Coronary artery (tissue), 2 donors: ENCODE measurements around the gene CD320.

ENCODE experiments used
- DNase-seq: peaks from one replicate; pipeline ENCODE4 v3.0.0-alpha.2; 2017; ENCODE audit warnings: low spot score
- H3K27ac ChIP-seq, 2 donors: fragments of 200-600 bp; sonication (generic); one replicate each; pipeline ENCODE4 v1.5.1; 2016 to 2019
- H3K4me3 ChIP-seq: fragments of 200-600 bp; sonication (generic); 2 replicates; pipeline ENCODE4 v1.5.1; 2016; ENCODE audit warnings: mild to moderate bottlenecking, moderate library complexity
- CTCF ChIP-seq: fragments of 200-600 bp; sonication (generic); IDR thresholded peaks from one replicate; pipeline ENCODE4 v1.5.1; 2019; ENCODE audit warnings: antibody characterized with exemption

Gene CD320

GRCh38 chr19:8261881-8262280 is 46.3 kb downstream of the CD320 start:
- H3K4me3 ChIP-seq = no peak overlapping the region
- TF ChIP-seq CTCF = no peak
- no peak overlapping the region for H3K27ac ChIP-seq
- DNase-seq = no peak

- no peak overlapping the region for H3K4me3 ChIP-seq
- DNase-seq = no peak
- no peak for TF ChIP-seq CTCF
- no peak overlapping the region for H3K27ac ChIP-seq
Observed at GRCh38 chr19:8261347-8261746, 46.8 kb downstream of the CD320 start.

- TF ChIP-seq CTCF = no peak
- Histone ChIP-seq H3K4me3 (no peak overlapping the region), H3K27ac (no peak overlapping the region)
- DNase-seq = no peak
Observed at GRCh38 chr19:8259922-8260247, 48.3 kb downstream of the CD320 start.

- no peak for DNase-seq
- no peak for TF ChIP-seq CTCF
- H3K4me3 ChIP-seq = no peak overlapping the region
- H3K27ac ChIP-seq = no peak overlapping the region
Observed at GRCh38 chr19:8259142-8259921, 48.8 kb downstream of the CD320 start.

GRCh38 chr19:8257052-8257443 is 51.1 kb downstream of the CD320 start:
- DNase-seq = no peak
- Histone ChIP-seq H3K27ac (no peak overlapping the region), H3K4me3 (no peak overlapping the region)
- TF ChIP-seq CTCF = no peak

GRCh38 chr19:8256276-8257051 is 51.7 kb downstream of the CD320 start:
- Histone ChIP-seq H3K27ac (no peak overlapping the region), H3K4me3 (no peak overlapping the region)
- no peak for TF ChIP-seq CTCF
- DNase-seq = no peak
